ENCODE measurements around the gene HYAL2. TPM values are rescaled to one million over a fixed set of nuclear protein-coding genes. Genes with fewer than 3 reads are reported as not detected.

The HYAL2 gene
- total RNA-seq, 2 donors from 2014 or later, result 86.5 to 87.5 TPM

- Histone ChIP-seq H3K36me3 (peaks cover 4% of the 10 kb centered on the region), H3K4me1 (ENCODE audit: control insufficient read depth in 1 of 2, low read depth in 2 of 2) (peaks cover 26 to 44% of the 10 kb centered on the region in 2 donors), H3K4me3 (peak overlapping the region; percentile 73), H3K27ac (peak overlapping the region; percentile 91 to 97), H3K27me3 (replicated peaks; ENCODE audit: insufficient read depth) (no peaks in the 10 kb centered on the region), H3K9me3 (no peaks in the 10 kb centered on the region)
- no peak for TF ChIP-seq CTCF (IDR thresholded peaks at IDR 0.05)
- DNase-seq (ENCODE audit: low spot score) (no peak), ATAC-seq (ENCODE audit: insufficient number of reproducible peaks, low FRiP score, low read depth) (no peak)
Observed at GRCh38 chr3:50319894-50320625, 2.5 kb downstream of the HYAL2 start.

- Histone ChIP-seq H3K9me3 (no peaks in the 10 kb centered on the region), H3K36me3 (peaks cover 4% of the 10 kb centered on the region), H3K27me3 (replicated peaks; ENCODE audit: insufficient read depth) (no peaks in the 10 kb centered on the region), H3K4me1 (ENCODE audit: control insufficient read depth in 1 of 2, low read depth in 2 of 2) (peaks cover 26 to 44% of the 10 kb centered on the region in 2 donors), H3K4me3 (peak overlapping the region; percentile 73), H3K27ac (no peak overlapping the region)
- no peak for DNase-seq (ENCODE audit: low spot score)
- no peak for TF ChIP-seq CTCF (IDR thresholded peaks at IDR 0.05)
- no peak for ATAC-seq (ENCODE audit: insufficient number of reproducible peaks, low FRiP score, low read depth)
Observed at GRCh38 chr3:50319181-50319893, 3.2 kb downstream of the HYAL2 start.

GRCh38 chr3:50318615-50319014 is 3.9 kb downstream of the HYAL2 start:
- no peaks in the 10 kb centered on the region for H3K27me3 ChIP-seq (replicated peaks; ENCODE audit: insufficient read depth)
- no peak for TF ChIP-seq CTCF (IDR thresholded peaks at IDR 0.05)
- ATAC-seq (ENCODE audit: insufficient number of reproducible peaks, low FRiP score, low read depth) (no peak), DNase-seq (ENCODE audit: low spot score) (no peak)
- H3K4me1 ChIP-seq (ENCODE audit: control insufficient read depth in 1 of 2, low read depth in 2 of 2), result peaks cover 26 to 39% of the 10 kb centered on the region in 2 donors
- H3K36me3 ChIP-seq, result peaks cover 4% of the 10 kb centered on the region
- H3K27ac ChIP-seq, result no peak overlapping the region
- H3K4me3 ChIP-seq, result no peak overlapping the region
- H3K9me3 ChIP-seq, result no peaks in the 10 kb centered on the region

GRCh38 chr3:50318163-50318562 is 4.4 kb downstream of the HYAL2 start:
- Histone ChIP-seq H3K4me3 (no peak overlapping the region), H3K36me3 (peaks cover 4% of the 10 kb centered on the region), H3K4me1 (ENCODE audit: control insufficient read depth in 1 of 2, low read depth in 2 of 2) (peaks cover 26 to 39% of the 10 kb centered on the region in 2 donors)

More at GRCh38 chr3:50318163-50318562, 4.4 kb downstream of the HYAL2 start:
- Histone ChIP-seq H3K27ac (no peak overlapping the region), H3K27me3 (replicated peaks; ENCODE audit: insufficient read depth) (no peaks in the 10 kb centered on the region), H3K9me3 (no peaks in the 10 kb centered on the region)
- ATAC-seq (ENCODE audit: insufficient number of reproducible peaks, low FRiP score, low read depth), result no peak
- no peak for DNase-seq (ENCODE audit: low spot score)
- no peak for TF ChIP-seq CTCF (IDR thresholded peaks at IDR 0.05)

Data from thoracic aorta (tissue), 2 donors.